ENCODE data around the gene TC2N.
A peak's percentile ranks its signal among the peaks of the same experiment; 100 is the strongest.

Gene TC2N

DNA sequence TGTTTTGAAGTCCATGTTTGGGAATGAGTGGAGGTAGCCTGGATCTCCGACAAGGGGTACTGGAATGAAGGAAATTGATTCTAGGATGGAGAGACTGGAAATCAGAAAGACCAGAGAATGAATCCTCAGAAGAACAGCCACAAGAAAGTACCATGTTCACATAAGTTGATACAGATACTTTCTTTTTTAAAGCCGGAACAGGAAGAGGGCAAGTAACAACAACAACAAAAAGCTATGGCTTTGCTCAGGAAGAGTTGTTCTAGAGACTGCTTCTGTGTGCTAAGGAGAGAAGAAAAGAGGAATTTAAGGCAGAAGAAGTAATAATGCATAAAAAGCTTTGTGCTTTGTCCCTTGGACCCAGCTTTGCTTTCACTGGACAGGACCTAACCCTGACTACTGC lies 6.2 kb downstream of the TC2N start:
- Histone ChIP-seq H3K4me2 (ENCODE audit: low read length) (no peak overlapping the region), H3K27ac (ENCODE audit: low read depth, low read length, poor library complexity, severe bottlenecking) (no peak overlapping the region), H4K20me1 (ENCODE audit: insufficient read depth, low read length) (no peaks in the 10 kb centered on the region), H3F3A (ENCODE audit: insufficient read depth, low read length) (no peaks in the 10 kb centered on the region), H3K4me3 (ENCODE audit: low read depth, low read length, poor library complexity, severe bottlenecking) (no peak overlapping the region), H3K27me3 (ENCODE audit: insufficient read depth, low read length) (no peaks in the 10 kb centered on the region), H3K9me3 (ENCODE audit: low read length) (no peaks in the 10 kb centered on the region), H3K36me3 (ENCODE audit: insufficient read depth, low read length) (no peaks in the 10 kb centered on the region), H3K79me2 (ENCODE audit: insufficient read depth, low read length) (no peaks in the 10 kb centered on the region), H3K4me1 (ENCODE audit: insufficient read depth, low read length, severe bottlenecking) (peaks cover 37% of the 10 kb centered on the region), H2AFZ (ENCODE audit: low read length) (no peak overlapping the region), H3K9me2 (ENCODE audit: low read depth, low read length) (no peaks in the 10 kb centered on the region), H3K9ac (ENCODE audit: low read length) (no peak overlapping the region)
- TF ChIP-seq, protein P1, sequence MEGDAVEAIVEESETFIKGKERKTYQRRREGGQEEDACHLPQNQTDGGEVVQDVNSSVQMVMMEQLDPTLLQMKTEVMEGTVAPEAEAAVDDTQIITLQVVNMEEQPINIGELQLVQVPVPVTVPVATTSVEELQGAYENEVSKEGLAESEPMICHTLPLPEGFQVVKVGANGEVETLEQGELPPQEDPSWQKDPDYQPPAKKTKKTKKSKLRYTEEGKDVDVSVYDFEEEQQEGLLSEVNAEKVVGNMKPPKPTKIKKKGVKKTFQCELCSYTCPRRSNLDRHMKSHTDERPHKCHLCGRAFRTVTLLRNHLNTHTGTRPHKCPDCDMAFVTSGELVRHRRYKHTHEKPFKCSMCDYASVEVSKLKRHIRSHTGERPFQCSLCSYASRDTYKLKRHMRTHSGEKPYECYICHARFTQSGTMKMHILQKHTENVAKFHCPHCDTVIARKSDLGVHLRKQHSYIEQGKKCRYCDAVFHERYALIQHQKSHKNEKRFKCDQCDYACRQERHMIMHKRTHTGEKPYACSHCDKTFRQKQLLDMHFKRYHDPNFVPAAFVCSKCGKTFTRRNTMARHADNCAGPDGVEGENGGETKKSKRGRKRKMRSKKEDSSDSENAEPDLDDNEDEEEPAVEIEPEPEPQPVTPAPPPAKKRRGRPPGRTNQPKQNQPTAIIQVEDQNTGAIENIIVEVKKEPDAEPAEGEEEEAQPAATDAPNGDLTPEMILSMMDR (IDR thresholded peaks at IDR 0.05; ENCODE audit: low read length): no peak
- TF ChIP-seq EZH2 (IDR thresholded peaks at IDR 0.05; ENCODE audit: borderline replicate concordance, low read length): no peak

DNA sequence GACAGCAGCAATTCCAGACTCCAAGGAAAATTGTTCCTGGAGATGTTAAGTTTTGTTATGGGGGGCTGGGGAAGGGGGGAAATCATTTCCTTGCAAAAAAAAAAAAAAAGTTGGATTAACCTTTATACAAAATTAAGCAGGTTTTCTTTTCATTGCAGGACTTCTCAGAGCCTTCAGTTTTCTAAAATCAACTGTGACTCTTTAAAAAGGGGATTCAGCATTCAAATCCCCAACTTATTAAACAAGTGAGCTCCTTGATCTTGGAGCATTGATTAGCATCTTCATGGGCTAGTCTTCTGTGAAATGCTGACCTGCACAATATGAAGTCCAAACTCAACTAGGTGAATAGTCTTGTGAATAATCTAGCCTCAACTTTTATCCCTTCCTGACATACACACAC lies 7.1 kb downstream of the TC2N start:
- Histone ChIP-seq H3K9me3 (ENCODE audit: low read length) (no peaks in the 10 kb centered on the region), H3F3A (ENCODE audit: insufficient read depth, low read length) (no peaks in the 10 kb centered on the region), H2AFZ (ENCODE audit: low read length) (no peak overlapping the region), H3K36me3 (ENCODE audit: insufficient read depth, low read length) (no peaks in the 10 kb centered on the region), H3K4me2 (ENCODE audit: low read length) (no peak overlapping the region), H3K9ac (ENCODE audit: low read length) (no peak overlapping the region), H3K4me1 (ENCODE audit: insufficient read depth, low read length, severe bottlenecking) (peaks cover 30% of the 10 kb centered on the region), H3K27ac (ENCODE audit: low read depth, low read length, poor library complexity, severe bottlenecking) (no peak overlapping the region), H4K20me1 (ENCODE audit: insufficient read depth, low read length) (no peaks in the 10 kb centered on the region), H3K4me3 (ENCODE audit: low read depth, low read length, poor library complexity, severe bottlenecking) (no peak overlapping the region), H3K79me2 (ENCODE audit: insufficient read depth, low read length) (no peaks in the 10 kb centered on the region), H3K9me2 (ENCODE audit: low read depth, low read length) (no peaks in the 10 kb centered on the region), H3K27me3 (ENCODE audit: insufficient read depth, low read length) (no peaks in the 10 kb centered on the region)
- TF ChIP-seq EZH2 (IDR thresholded peaks at IDR 0.05; ENCODE audit: borderline replicate concordance, low read length): no peak
- TF ChIP-seq, protein P1 (IDR thresholded peaks at IDR 0.05; ENCODE audit: low read length): no peak

DNA sequence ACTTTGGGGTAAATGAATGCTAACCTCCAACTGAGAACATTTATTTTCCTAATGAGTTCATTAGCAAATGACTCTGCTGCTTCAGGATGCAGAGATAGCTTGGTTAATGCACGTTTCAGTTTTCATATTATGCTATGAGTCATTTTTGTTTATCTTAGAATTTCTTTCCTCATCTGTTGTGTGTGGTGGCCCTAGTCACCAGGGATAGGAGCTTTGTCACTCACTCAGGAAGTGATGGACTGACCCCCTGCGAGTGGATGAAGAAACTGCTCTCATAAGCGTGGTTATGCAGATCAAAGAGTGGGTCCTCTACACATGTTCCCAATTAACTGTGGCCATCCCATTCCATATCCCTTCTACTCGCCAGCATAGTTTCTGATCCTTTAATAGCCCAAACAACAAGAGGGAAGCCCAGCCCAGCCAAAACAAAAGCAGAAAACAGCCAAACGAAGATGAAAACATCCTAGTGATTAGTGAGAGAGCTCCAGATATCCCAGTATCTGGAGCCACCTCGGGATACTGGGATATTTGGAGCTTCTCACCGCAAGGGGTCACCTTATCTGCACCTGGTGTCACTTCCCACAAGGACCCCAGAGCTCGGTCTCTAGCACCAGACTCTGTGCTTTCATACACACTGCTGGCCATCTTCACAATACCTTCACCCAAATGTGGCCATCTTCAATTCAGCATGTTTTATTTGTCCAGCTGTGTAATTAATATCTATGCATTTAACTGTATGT lies 8.6 kb downstream of the TC2N start:
- Histone ChIP-seq H3K9me2 (ENCODE audit: low read depth, low read length) (no peaks in the 10 kb centered on the region), H3K27ac (ENCODE audit: low read depth, low read length, poor library complexity, severe bottlenecking) (no peak overlapping the region), H3K4me2 (ENCODE audit: low read length) (no peak overlapping the region), H3K9ac (ENCODE audit: low read length) (no peak overlapping the region), H3K36me3 (ENCODE audit: insufficient read depth, low read length) (no peaks in the 10 kb centered on the region), H3K4me1 (ENCODE audit: insufficient read depth, low read length, severe bottlenecking) (peaks cover 30% of the 10 kb centered on the region), H3K4me3 (ENCODE audit: low read depth, low read length, poor library complexity, severe bottlenecking) (no peak overlapping the region), H2AFZ (ENCODE audit: low read length) (no peak overlapping the region), H3K9me3 (ENCODE audit: low read length) (no peaks in the 10 kb centered on the region), H4K20me1 (ENCODE audit: insufficient read depth, low read length) (no peaks in the 10 kb centered on the region), H3K79me2 (ENCODE audit: insufficient read depth, low read length) (no peaks in the 10 kb centered on the region), H3K27me3 (ENCODE audit: insufficient read depth, low read length) (no peaks in the 10 kb centered on the region), H3F3A (ENCODE audit: insufficient read depth, low read length) (no peaks in the 10 kb centered on the region)
- no peak for TF ChIP-seq EZH2 (IDR thresholded peaks at IDR 0.05; ENCODE audit: borderline replicate concordance, low read length)
- TF ChIP-seq, protein P1 (IDR thresholded peaks at IDR 0.05; ENCODE audit: low read length): peak; percentile 28; the same call in 1 of the 2 replicates
